ENCODE measurements around the gene GPR137B.

DNA sequence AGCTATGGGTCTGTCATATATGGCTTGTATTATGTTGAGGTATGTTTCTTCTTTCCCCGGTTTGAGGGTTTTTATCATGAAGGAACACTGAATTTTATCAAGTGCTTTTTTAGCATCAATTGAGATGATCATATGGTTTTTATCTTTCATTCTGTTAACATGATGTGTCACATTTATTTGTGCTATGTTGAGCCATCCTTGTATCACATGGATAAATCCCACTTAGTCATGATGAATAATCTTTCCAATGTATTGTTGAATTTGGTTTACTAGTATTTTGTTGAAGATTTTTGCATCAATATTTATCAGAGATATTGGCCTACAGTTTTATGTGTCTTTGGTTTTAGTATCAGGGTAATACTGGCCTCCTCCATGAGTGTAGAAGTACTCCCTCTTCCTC lies 61.7 kb downstream of the GPR137B start:
- TF ChIP-seq SP1 (IDR thresholded peaks at IDR 0.05) (no peak), RAD21 (IDR thresholded peaks at IDR 0.05) (no peak), CTCF (IDR thresholded peaks at IDR 0.05; ENCODE audit: low read depth, low read length, missing input control) (no peak), ATF3 (IDR thresholded peaks at IDR 0.05) (no peak)
- TF ChIP-seq, protein P1, sequence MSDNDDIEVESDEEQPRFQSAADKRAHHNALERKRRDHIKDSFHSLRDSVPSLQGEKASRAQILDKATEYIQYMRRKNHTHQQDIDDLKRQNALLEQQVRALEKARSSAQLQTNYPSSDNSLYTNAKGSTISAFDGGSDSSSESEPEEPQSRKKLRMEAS (IDR thresholded peaks at IDR 0.05): no peak
